Ishikawa (cell line): Measurements from ENCODE around the gene TMEM132E.

Source experiments
- CEBPB ChIP-seq: IDR thresholded peaks from 2 replicates; pipeline ENCODE4 v1.6.1; 2012
- CREB1 ChIP-seq: IDR thresholded peaks from 2 replicates; pipeline ENCODE4 v1.6.1; 2012; ENCODE audit warnings: low read depth
- EGR1 ChIP-seq: IDR thresholded peaks from 2 replicates; pipeline ENCODE4 v1.6.1; 2012
- EP300 ChIP-seq: IDR thresholded peaks from 2 replicates; pipeline ENCODE4 v1.6.1; 2012; ENCODE audit warnings: borderline replicate concordance
- FOXM1 ChIP-seq: IDR thresholded peaks from 2 replicates; pipeline ENCODE4 v1.6.1; 2012; ENCODE audit warnings: low read depth, borderline replicate concordance
- MAX ChIP-seq: IDR thresholded peaks from 2 replicates; pipeline ENCODE4 v1.6.1; 2012
- NFIC ChIP-seq: IDR thresholded peaks from 2 replicates; pipeline ENCODE4 v1.6.1; 2012
- RAD21 ChIP-seq: IDR thresholded peaks from 2 replicates; pipeline ENCODE4 v1.6.1; 2012; ENCODE audit warnings: low read depth
- REST ChIP-seq: IDR thresholded peaks from 2 replicates; pipeline ENCODE4 v1.6.1; 2012; ENCODE audit warnings: low read depth, mild to moderate bottlenecking
- TAF1 ChIP-seq: IDR thresholded peaks from 2 replicates; pipeline ENCODE4 v1.6.1; 2012; ENCODE audit warnings: low read depth, mild to moderate bottlenecking
- TCF12 ChIP-seq: IDR thresholded peaks from 2 replicates; pipeline ENCODE4 v1.6.1; 2012; ENCODE audit warnings: low read depth
- TEAD4 ChIP-seq: IDR thresholded peaks from 2 replicates; pipeline ENCODE4 v1.6.1; 2012
- USF1 ChIP-seq: IDR thresholded peaks from 2 replicates; pipeline ENCODE4 v1.6.1; 2012
- YY1 ChIP-seq: IDR thresholded peaks from 2 replicates; pipeline ENCODE4 v1.6.1; 2012; ENCODE audit warnings: low read depth
- ZBTB7A ChIP-seq: IDR thresholded peaks from 2 replicates; pipeline ENCODE4 v1.6.1; 2012; ENCODE audit warnings: low read depth

Gene TMEM132E

DNA sequence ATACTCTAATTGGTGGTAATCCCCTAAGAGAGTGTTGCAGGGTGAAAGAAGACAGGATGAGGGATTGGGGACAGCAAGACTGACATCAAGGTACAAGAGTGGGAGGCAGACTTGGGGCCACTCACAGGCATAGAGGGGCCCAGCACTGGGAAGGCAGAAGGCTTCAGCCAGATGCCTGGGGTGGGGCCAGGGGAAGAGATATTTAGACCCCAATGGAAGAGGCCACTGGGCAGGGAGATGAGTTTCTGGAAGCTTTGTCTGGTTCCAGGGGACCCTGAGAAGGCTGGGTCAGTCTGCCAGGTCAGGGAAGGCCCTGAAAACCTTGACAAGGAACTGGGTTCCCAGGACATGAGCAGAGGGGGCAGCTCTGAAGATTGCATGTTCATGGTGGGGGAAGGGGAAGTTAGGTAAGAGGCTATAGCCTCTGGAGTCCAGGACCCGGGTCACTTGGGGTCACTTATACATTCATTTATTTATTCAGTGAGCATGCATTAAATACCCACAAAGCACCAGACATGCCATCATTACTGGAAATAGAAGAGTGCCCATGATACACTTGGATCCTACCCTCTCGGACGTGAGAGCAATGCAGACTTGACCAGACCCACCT lies 92.9 kb downstream of the TMEM132E start:
- TF ChIP-seq CREB1: no peak
- TF ChIP-seq MAX: no peak
- no peak for TF ChIP-seq TCF12
- no peak for TF ChIP-seq EGR1
- no peak for TF ChIP-seq CEBPB
- no peak for TF ChIP-seq RAD21
- TF ChIP-seq EP300: no peak
- no peak for TF ChIP-seq TEAD4
- no peak for TF ChIP-seq NFIC
- TF ChIP-seq ZBTB7A: no peak
- no peak for TF ChIP-seq USF1
- no peak for TF ChIP-seq REST
- TF ChIP-seq TAF1: no peak
- TF ChIP-seq YY1: no peak
- TF ChIP-seq FOXM1: no peak

- TF ChIP-seq USF1 (no peak), CEBPB (no peak), TCF12 (no peak), EP300 (no peak), CREB1 (no peak), RAD21 (no peak), ZBTB7A (no peak), FOXM1 (no peak), MAX (no peak), YY1 (no peak), TEAD4 (no peak), REST (no peak), EGR1 (no peak)
These were observed 94.1 kb downstream of the TMEM132E start for GRCh38 chr17:34673516-34673915.

DNA sequence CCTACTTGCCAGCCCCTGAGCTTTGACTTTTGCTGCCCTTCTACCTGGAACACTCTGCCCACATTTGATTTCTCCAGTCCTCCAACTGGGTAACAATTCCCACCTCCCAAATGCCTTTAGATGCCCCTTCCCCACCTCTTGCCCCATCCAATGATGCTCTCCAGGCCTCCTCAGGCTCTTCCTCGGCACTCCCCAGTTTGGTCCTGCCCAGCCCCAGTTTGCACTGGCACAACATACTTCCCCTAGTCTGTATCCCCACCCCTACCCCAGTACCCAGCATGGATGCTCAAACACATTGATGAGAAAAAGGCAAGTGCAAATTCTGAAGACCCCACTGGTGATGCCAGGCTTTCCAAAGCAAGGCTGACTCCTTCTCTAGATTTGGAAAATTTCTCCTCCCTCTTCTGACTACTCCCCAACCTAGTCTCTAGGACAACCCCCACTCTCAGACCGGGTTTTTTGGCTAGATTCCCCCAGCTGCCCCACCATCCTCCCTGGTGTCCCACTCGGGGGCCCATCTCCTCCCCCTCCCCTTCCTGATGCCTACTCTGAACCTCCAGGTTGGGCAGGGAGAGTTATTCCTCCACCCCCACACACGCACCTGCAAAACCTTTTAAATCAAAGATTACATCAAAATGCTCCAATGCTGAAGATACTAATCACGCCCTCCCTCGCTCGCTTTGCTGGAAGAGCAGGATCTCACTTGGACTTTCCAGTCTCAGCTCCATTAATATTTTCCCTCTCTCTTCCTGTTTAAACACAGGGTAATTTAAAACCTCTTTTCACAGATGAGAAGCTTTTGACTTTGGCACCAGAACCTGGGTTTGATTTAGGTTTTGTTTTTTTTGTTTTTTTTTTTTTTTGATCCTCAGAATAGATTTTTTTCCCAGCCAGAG lies 94.9 kb downstream of the TMEM132E start:
- TF ChIP-seq TCF12 (no peak), FOXM1 (no peak), EP300 (no peak), ZBTB7A (no peak), MAX (no peak), YY1 (no peak), REST (no peak), NFIC (no peak), RAD21 (no peak), CREB1 (no peak)

GRCh38 chr17:34675143-34675542 lies 95.8 kb downstream of the TMEM132E start:
- TF ChIP-seq EP300: no peak
- no peak for TF ChIP-seq TAF1
